22Rv1 (cell line): ENCODE measurements around the gene ABHD4.
"Not testable (repeated sequence)": the region's sequence is repeated elsewhere in the genome, so short reads cannot be mapped to it uniquely, and the experiment has no call there.

ENCODE experiments used
- ZFX ChIP-seq: fragments of 450-650 bp; IDR thresholded peaks from 2 replicates; pipeline ENCODE4 v1.6.1; 2017; ENCODE audit warnings: antibody characterized with exemption, borderline replicate concordance
- TF ChIP-seq, protein P1 (sequence below): fragments of 450-650 bp; IDR thresholded peaks from 2 replicates; pipeline ENCODE4 v1.5.1; 2017; ENCODE audit warnings: mild to moderate bottlenecking

DNA sequence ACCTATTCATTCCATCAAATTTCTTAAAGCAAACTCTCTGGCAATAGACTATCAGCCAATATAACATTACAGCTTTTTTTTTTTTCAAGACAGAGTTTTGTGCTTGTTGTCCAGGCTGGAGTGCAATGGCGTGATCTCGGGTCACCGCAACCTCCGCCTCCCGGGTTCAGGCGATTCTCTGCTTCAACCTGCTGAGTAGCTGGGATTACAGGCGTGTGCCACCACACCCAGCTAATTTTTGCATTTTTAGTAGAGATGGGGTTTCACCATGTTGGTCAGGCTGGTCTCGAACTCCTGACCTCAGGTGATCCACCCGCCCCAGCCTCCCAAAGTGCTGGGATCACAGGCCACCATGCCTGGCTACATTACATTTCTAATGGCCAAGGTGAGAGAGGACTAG lies 31.8 kb upstream of the ABHD4 start:
- TF ChIP-seq, protein P1, sequence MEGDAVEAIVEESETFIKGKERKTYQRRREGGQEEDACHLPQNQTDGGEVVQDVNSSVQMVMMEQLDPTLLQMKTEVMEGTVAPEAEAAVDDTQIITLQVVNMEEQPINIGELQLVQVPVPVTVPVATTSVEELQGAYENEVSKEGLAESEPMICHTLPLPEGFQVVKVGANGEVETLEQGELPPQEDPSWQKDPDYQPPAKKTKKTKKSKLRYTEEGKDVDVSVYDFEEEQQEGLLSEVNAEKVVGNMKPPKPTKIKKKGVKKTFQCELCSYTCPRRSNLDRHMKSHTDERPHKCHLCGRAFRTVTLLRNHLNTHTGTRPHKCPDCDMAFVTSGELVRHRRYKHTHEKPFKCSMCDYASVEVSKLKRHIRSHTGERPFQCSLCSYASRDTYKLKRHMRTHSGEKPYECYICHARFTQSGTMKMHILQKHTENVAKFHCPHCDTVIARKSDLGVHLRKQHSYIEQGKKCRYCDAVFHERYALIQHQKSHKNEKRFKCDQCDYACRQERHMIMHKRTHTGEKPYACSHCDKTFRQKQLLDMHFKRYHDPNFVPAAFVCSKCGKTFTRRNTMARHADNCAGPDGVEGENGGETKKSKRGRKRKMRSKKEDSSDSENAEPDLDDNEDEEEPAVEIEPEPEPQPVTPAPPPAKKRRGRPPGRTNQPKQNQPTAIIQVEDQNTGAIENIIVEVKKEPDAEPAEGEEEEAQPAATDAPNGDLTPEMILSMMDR = not testable (repeated sequence)
- not testable (repeated sequence) for TF ChIP-seq ZFX
